HCT116 (cell line): Measurements from ENCODE around the gene IRF2BP1. TPM values are rescaled to one million over a fixed set of nuclear protein-coding genes. Genes with fewer than 3 reads are reported as not detected.

Experiments
- ATAC-seq: fragments of 200-7000 bp; cut with Tn5 transposase; 2 replicates; pipeline ENCODE4 v1.9.1; 2020; ENCODE audit warnings: mild to moderate bottlenecking, moderate library complexity
- BruUV-seq: library from RNA; stranded (reverse); fragments of 400-500 nt; replicated peaks from 2 replicates; lab custom pipeline; 2021; lab: Mats Ljungman, UMichigan
- CTCF ChIA-PET: fragments of 300-600 bp; sonication (Branson Sonifier 250); formaldehyde crosslinking; loops from one replicate; lab custom pipeline; 2021; ENCODE audit warnings: antibody characterized with exemption; lab: Charles Lee
- POLR2A ChIA-PET: fragments of 300-600, 350-600 bp; sonication (Branson Sonifier 250); formaldehyde crosslinking; loops from one replicate; lab custom pipeline; 2021; ENCODE audit warnings: antibody characterized with exemption; lab: Charles Lee
- RAD21 ChIA-PET, 2 experiments: fragments of 300-600 bp; sonication (Branson Sonifier 250); formaldehyde crosslinking; loops; one replicate each; lab custom pipeline; 2023; ENCODE audit warnings: low total read pairs in 2 of 2; ENCODE audit not compliant: uncharacterized antibody in 2 of 2, unreplicated experiment in 2 of 2, low non-redundant PET in 1 of 2; lab: Charles Lee
- DNase-seq: peaks from one replicate; pipeline ENCODE4 v3.0.0-alpha.2; 2010; ENCODE audit warnings: low read depth, low spot score
- H2AFZ ChIP-seq: fragments of 200-600 bp; shearing (Covaris generic), sonication (generic); 2 replicates; pipeline ENCODE4 v1.6.1; 2017; ENCODE audit warnings: low read depth, mixed run types, mixed read lengths, antibody characterized with exemption, low read length; ENCODE audit not compliant: poor library complexity, severe bottlenecking
- H3K27ac ChIP-seq: 2 replicates; pipeline ENCODE4 v1.5.1; 2012; ENCODE audit warnings: low read depth, low read length
- H3K27me3 ChIP-seq: fragments of 200-600 bp; sonication (generic); 2 replicates; pipeline ENCODE4 v1.6.1; 2016; ENCODE audit warnings: mixed run types, low read length, mixed read lengths; ENCODE audit not compliant: insufficient read depth
- H3K36me3 ChIP-seq, 2 experiments: fragments of 200-500 bp in 1 of 2; fragments of 200-600 bp in 1 of 2; sonication (Bioruptor generic) in 1 of 2; sonication (generic) in 1 of 2; 2 replicates each; pipeline versions ENCODE4 v1.5.1 to v1.6.1; 2014 to 2016; ENCODE audit warnings: low read length in 2 of 2, inconsistent platforms in 1 of 2, mixed read lengths in 1 of 2, mixed run types in 1 of 2; ENCODE audit not compliant: insufficient read depth in 2 of 2, control insufficient read depth in 1 of 2
- H3K4me1 ChIP-seq, 2 experiments: fragments of 200-600 bp in 1 of 2; sonication (generic) in 1 of 2; 2 replicates each; pipeline versions ENCODE4 v1.5.1 to v1.6.1; 2012 to 2017; ENCODE audit warnings: low read length in 2 of 2, inconsistent platforms in 1 of 2, mild to moderate bottlenecking in 1 of 2, mixed read lengths in 1 of 2, mixed run types in 1 of 2, moderate library complexity in 1 of 2; ENCODE audit not compliant: insufficient read depth in 2 of 2, control insufficient read depth in 1 of 2
- H3K4me2 ChIP-seq: fragments of 200-600 bp; sonication (generic); 2 replicates; pipeline ENCODE4 v1.6.1; 2017; ENCODE audit warnings: mixed run types, low read length, mixed read lengths
- H3K4me3 ChIP-seq, 2 experiments: fragments of 200-600 bp in 1 of 2; sonication (generic) in 1 of 2; replicated peaks in 1 of 2; 2 replicates each; pipeline ENCODE4 v1.5.1; 2011 to 2016; ENCODE audit warnings: low read length in 2 of 2, control low read depth in 1 of 2, low read depth in 1 of 2, mild to moderate bottlenecking in 1 of 2, mixed read lengths in 1 of 2, mixed run types in 1 of 2
- H3K79me2 ChIP-seq: fragments of 200-600 bp; sonication (generic); 2 replicates; pipeline ENCODE4 v1.6.1; 2017; ENCODE audit warnings: mild to moderate bottlenecking, mixed run types, low read length, moderate library complexity, mixed read lengths; ENCODE audit not compliant: insufficient read depth
- H3K9ac ChIP-seq: fragments of 200-600 bp; sonication (generic); 2 replicates; pipeline ENCODE4 v1.6.1; 2016; ENCODE audit warnings: low read length, mixed read lengths
- H3K9me2 ChIP-seq: fragments of 200-600 bp; sonication (generic), shearing (Covaris generic); 2 replicates; pipeline ENCODE4 v1.6.1; 2017; ENCODE audit warnings: mixed run types, mild to moderate bottlenecking, moderate library complexity; ENCODE audit not compliant: insufficient read depth
- H3K9me3 ChIP-seq, 2 experiments: fragments of 200-500 bp in 1 of 2; fragments of 200-600 bp in 1 of 2; sonication (Bioruptor generic) in 1 of 2; sonication (generic) in 1 of 2; 2 replicates each; pipeline ENCODE4 v1.6.1; 2014 to 2017; ENCODE audit warnings: low read length in 2 of 2, mixed read lengths in 2 of 2, inconsistent platforms in 1 of 2, low read depth in 1 of 2, mild to moderate bottlenecking in 1 of 2, mixed run types in 1 of 2, moderate library complexity in 1 of 2; ENCODE audit not compliant: control insufficient read depth in 1 of 2, insufficient read depth in 1 of 2
- H4K20me1 ChIP-seq: fragments of 200-600 bp; sonication (generic), shearing (Covaris generic); 2 replicates; pipeline ENCODE4 v1.6.1; 2017; ENCODE audit warnings: mixed run types, mild to moderate bottlenecking, moderate library complexity; ENCODE audit not compliant: insufficient read depth
- CBX3 ChIP-seq: IDR thresholded peaks from 2 replicates; pipeline ENCODE4 v1.6.1; 2012; ENCODE audit warnings: low read depth
- CEBPB ChIP-seq: IDR thresholded peaks from 2 replicates; pipeline ENCODE4 v1.6.1; 2012; ENCODE audit warnings: low read depth
- CTCF ChIP-seq, 3 experiments: fragments of 200-600 bp in 1 of 3; sonication (generic) in 1 of 3; IDR thresholded peaks in 2 of 3; conservative IDR thresholded peaks in 1 of 3; 2 replicates each; pipeline ENCODE4 v1.5.1; 2012 to 2017; ENCODE audit warnings: low read depth in 2 of 3, low read length in 2 of 3, antibody characterized with exemption in 1 of 3, borderline replicate concordance in 1 of 3, control low read depth in 1 of 3, mild to moderate bottlenecking in 1 of 3, mixed read lengths in 1 of 3, mixed run types in 1 of 3, moderate library complexity in 1 of 3; ENCODE audit not compliant: insufficient read depth in 1 of 3
- EGR1 ChIP-seq: IDR thresholded peaks from 2 replicates; pipeline ENCODE4 v1.6.1; 2012; ENCODE audit warnings: low read depth
- JUND ChIP-seq: IDR thresholded peaks from 2 replicates; pipeline ENCODE4 v1.6.1; 2012
- POLR2A ChIP-seq: IDR thresholded peaks from 2 replicates; pipeline ENCODE4 v1.7.0; 2011; ENCODE audit warnings: borderline replicate concordance; ENCODE audit not compliant: insufficient read depth, insufficient read length; ENCODE audit errors: extremely low read depth
- RAD21 ChIP-seq: IDR thresholded peaks from 2 replicates; pipeline ENCODE4 v1.6.1; 2012; ENCODE audit warnings: low read depth, mild to moderate bottlenecking
- REST ChIP-seq: IDR thresholded peaks from 2 replicates; pipeline ENCODE4 v1.6.1; 2012; ENCODE audit warnings: low read depth
- SIN3A ChIP-seq: IDR thresholded peaks from 2 replicates; pipeline ENCODE4 v1.6.1; 2012; ENCODE audit warnings: low read depth
- SP1 ChIP-seq: IDR thresholded peaks from 2 replicates; pipeline ENCODE4 v1.6.1; 2012; ENCODE audit warnings: low read depth
- SRF ChIP-seq: IDR thresholded peaks from 2 replicates; pipeline ENCODE4 v1.6.1; 2012; ENCODE audit warnings: low read depth
- TCF7L2 ChIP-seq: IDR thresholded peaks from 2 replicates; pipeline ENCODE4 v1.7.0; 2011; ENCODE audit warnings: borderline replicate concordance, inconsistent platforms; ENCODE audit not compliant: insufficient read depth, insufficient read length; ENCODE audit errors: extremely low read depth
- YY1 ChIP-seq: IDR thresholded peaks from 2 replicates; pipeline ENCODE4 v1.6.1; 2011; ENCODE audit warnings: low read length, low read depth, moderate library complexity, mild to moderate bottlenecking; ENCODE audit not compliant: insufficient replicate concordance; ENCODE audit errors: extremely low read depth
- ZFX ChIP-seq: fragments of 450-650 bp; IDR thresholded peaks from 2 replicates; pipeline ENCODE4 v1.6.1; 2017
- intact Hi-C: fragments of 100-400 bp; cut with micrococcal nuclease; formaldehyde crosslinking; loops from 2 replicates; pipeline ENCODE4 v1.10.0; 2022
- total RNA-seq: library from RNA; stranded (reverse); gene quantifications from one replicate; pipeline ENCODE4 v1.2.1, GENCODE V29; 2021; ENCODE audit not compliant: unreplicated experiment

IRF2BP1 gene
- total RNA-seq, 1 experiment from 2014 or later, result 33.9 TPM

- ChIA-PET POLR2A (no interaction called here), CTCF (no interaction called here), RAD21 (no interaction called here)
- Histone ChIP-seq H3K4me2 (no peak overlapping the region), H3K4me1 (no peaks in the 10 kb centered on the region), H3K9me2 (no peaks in the 10 kb centered on the region), H3K27me3 (no peaks in the 10 kb centered on the region), H3K27ac (no peak overlapping the region), H3K4me3 (no peak overlapping the region), H3K36me3 (peaks cover 56 to 63% of the 10 kb centered on the region in 2 experiments), H4K20me1 (no peaks in the 10 kb centered on the region), H3K9me3 (no peaks in the 10 kb centered on the region), H3K9ac (no peak overlapping the region), H3K79me2 (peaks cover 9% of the 10 kb centered on the region; the same call in 1 of the 2 replicates), H2AFZ (no peak overlapping the region)
- intact Hi-C loops, result no loop called here
- no peak for DNase-seq
- no peak for ATAC-seq
- no TSS peak for BruUV-seq
- TF ChIP-seq CBX3 (no peak), JUND (no peak), SP1 (no peak), RAD21 (no peak), SRF (no peak)
Measured at GRCh38 chr19:45847663-45848062, 38.3 kb downstream of the IRF2BP1 start.

- BruUV-seq, result no TSS peak
- peaks cover 0 to 6% of the 10 kb centered on the region in 2 experiments; a peak in 1 of 4 replicates for H3K9me3 ChIP-seq
- H3K4me2 ChIP-seq, result no peak overlapping the region
- peaks cover 14% of the 10 kb centered on the region; the same call in 1 of the 2 replicates for H3K79me2 ChIP-seq
- H3K4me1 ChIP-seq, result no peaks in the 10 kb centered on the region
- no peak overlapping the region for H2AFZ ChIP-seq
- H3K9me2 ChIP-seq, result no peaks in the 10 kb centered on the region
- DNase-seq (no peak), ATAC-seq (no peak)
- H3K9ac ChIP-seq, result no peak overlapping the region
- CTCF ChIA-PET, result interaction anchor here (0.7 kb wide), 1 partner anchor 26 kb away, joined by 3 read pairs; no protein-coding TSS in a partner anchor
- H4K20me1 ChIP-seq, result 0 out of 2 replicates have a peak, but pooled peaks cover 4% of the 10 kb centered on the region
- H3K4me3 ChIP-seq, result no peak overlapping the region
- H3K27ac ChIP-seq, result no peak overlapping the region
- H3K27me3 ChIP-seq, result no peaks in the 10 kb centered on the region
- RAD21 ChIA-PET, result no interaction called here
- intact Hi-C loops, result no loop called here
- peaks cover 55 to 65% of the 10 kb centered on the region in 2 experiments for H3K36me3 ChIP-seq
- POLR2A ChIA-PET, result no interaction called here
- TF ChIP-seq REST, result no peak
- TF ChIP-seq YY1, result no peak
- TF ChIP-seq TCF7L2, result no peak
- no peak for TF ChIP-seq JUND
- no peak for TF ChIP-seq SIN3A
- no peak for TF ChIP-seq EGR1
- TF ChIP-seq RAD21, result no peak
- TF ChIP-seq SRF, result no peak
- no peak for TF ChIP-seq ZFX
- TF ChIP-seq POLR2A, result no peak
- no peak for TF ChIP-seq CTCF (IDR thresholded peaks at IDR 0.05 in 2 of 3, conservative IDR thresholded peaks at IDR 0.05 in 1 of 3; ENCODE audit: borderline replicate concordance in 1 of 3, insufficient read depth in 1 of 3, low read depth in 2 of 3, low read length in 2 of 3)
- TF ChIP-seq CEBPB, result no peak
Measured at GRCh38 chr19:45842198-45842597, 43.7 kb downstream of the IRF2BP1 start.
